NCI-H82 treated with DMSO at 0.1 percent for 48 hours (cell line): ENCODE results near the gene HERC2.
"Not testable (repeated sequence)": the region's sequence is repeated elsewhere in the genome, so short reads cannot be mapped to it uniquely, and the experiment has no call there.

Experiments used
- DNase-seq: peaks from one replicate; lab custom pipeline; 2025; ENCODE audit not compliant: unreplicated experiment; lab: John Stamatoyannopoulos, UW

HERC2 gene

DNA sequence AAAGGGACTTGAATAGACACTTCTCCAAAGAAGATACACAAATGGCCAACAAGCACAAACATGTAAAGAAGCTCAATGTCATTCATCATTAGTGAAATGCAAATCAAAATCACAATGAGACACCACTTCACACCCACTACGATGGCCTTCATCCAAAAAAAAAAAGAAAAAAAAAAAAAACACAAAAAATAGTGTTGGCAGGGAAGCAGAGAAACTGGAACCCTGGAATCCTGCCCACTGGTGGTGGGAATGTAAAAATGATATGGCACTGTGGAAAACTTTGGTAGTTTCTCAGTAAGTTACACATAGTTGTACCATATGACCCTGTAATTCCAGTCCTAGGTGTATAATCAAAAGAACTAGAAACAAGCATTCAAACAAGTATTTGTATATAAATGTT is 94.7 kb downstream of the HERC2 start:
- not testable (repeated sequence) for DNase-seq

DNA sequence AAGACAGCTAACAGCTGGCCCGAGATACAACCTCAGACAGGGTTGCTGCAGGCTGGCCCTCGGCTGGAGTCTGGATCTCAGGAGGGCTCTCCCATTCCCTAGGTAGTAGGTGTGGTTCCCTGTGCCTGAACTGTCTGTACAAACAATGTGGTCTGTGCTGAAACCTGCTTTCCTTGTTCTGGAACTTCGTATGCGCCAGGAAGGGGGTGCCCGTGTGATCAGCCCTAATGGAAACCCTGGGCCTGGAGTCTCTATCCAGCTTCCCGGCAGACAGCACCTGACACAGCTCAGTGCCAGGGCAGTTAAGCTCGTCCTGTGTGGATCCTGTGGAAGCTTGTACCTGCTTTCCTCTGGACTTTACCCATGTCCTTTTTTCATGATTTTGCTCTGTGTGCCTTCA is 99.4 kb downstream of the HERC2 start:
- not testable (repeated sequence) for DNase-seq

DNA sequence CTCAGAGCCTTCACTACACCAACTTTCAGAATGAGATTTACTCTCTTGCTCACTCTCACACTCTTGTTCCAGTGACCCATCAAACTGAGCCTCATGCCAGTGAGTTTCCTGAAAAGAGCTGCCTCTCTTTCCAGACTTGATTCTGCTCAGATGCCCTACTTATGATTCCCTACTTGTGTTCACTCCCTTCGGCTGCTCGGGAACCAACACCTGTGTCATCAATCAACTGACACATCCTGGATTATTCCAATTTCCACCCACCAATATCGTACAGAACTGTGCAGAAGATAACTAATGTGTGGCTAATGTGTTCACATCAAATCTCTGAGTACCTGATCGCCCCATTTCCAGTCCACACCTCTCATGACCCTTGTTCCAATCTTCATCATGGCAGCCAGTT is 100.3 kb downstream of the HERC2 start:
- not testable (repeated sequence) for DNase-seq

DNA sequence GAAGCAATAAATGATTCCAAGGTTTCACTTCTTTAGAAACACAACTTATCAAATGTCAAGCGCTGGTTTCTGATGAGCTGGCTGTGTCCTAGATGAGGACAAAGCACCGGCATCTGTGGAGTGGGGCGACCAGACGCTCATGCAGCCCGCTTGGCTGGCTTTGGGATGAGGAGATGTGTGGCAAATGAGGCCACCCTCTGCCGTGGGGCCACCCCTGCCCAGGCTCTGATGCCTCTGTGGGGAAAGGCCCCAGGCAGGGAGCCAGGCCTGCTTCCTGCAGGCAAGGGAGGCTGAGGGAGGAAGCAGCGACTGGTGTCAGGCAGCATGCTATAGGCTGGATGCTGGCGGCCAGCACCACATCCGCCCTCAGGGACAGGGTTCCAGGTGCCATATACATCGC is 102.9 kb downstream of the HERC2 start:
- no peak for DNase-seq

DNA sequence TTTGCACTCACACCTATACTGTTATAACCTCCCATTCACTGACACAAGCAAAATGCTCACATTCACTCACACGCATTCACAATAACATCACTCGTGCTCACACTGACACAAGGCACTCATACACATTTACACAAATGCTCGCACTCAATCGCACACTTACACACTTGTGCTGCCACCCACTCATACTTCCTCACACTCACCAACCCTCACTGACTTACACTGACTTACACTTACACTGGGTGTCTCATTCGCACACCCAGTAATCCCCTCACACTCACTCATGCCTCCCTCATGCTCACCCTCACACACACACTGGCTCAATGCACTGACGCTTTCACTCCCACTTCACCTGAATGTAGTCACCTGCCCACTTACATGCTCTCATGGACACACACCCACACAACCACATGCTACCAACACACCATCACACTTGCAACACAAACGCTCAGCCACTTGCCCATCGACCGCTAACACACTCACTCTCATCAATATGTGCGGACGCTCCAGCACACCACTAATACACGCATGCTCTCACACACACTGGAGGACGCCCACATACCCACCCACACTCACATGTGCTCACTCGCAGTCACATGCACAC is 104.9 kb downstream of the HERC2 start:
- not testable (repeated sequence) for DNase-seq

DNA sequence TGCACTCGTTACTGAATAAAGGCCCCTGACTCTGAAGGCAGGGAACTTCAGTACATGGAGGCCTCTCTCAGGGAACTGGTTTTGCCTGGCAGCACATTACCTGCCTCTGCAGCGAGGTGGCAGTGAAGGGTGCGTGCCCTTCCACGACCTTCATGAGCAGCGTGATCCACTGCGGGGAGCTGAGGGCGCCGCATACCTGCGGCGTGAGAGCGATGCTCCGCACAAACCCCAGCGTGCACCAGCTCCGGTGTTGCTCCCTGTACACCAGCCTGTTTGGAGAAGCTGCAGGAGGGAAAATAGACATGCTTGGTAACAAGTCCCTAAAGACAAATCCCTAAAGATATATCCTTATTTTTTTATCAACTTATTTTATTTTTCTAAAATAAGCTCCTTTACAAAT is 106.5 kb downstream of the HERC2 start:
- not testable (repeated sequence) for DNase-seq

DNA sequence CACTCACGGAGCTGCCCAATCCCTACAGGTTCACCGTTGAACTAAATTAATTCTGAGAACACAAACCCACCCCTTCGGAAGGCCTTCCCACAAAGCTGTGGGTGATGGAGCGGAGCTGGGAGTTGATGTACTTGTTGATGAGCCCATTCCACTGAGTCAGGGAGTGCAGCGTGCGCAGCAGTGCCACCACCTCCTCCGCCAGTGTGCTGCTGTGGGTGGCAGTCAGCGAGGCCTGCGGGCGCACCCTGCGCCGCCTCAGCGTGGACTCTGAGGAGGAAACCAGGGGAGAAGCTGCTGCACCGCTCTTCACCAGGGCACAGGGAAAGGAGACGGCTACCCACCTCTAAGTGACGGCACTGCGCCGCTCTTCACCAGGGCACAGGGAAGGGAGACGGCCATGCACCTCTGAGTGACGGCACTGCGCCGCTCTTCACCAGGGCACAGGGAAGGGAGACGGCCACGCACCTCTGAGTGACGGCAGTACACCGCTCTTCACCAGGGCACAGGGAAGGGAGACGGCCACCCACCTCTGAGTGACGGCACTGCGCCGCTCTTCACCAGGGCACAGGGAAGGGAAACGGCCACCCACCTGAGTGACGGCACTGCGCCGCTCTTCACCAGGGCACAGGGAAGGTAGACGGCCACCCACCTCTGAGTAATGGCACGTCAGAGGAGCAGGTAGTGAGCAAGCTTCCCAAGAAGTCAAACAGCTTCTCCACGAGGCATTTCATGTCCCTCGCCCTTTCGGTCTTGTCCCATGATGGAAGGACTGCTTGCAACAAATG is 107.8 kb downstream of the HERC2 start:
- DNase-seq: not testable (repeated sequence)

DNA sequence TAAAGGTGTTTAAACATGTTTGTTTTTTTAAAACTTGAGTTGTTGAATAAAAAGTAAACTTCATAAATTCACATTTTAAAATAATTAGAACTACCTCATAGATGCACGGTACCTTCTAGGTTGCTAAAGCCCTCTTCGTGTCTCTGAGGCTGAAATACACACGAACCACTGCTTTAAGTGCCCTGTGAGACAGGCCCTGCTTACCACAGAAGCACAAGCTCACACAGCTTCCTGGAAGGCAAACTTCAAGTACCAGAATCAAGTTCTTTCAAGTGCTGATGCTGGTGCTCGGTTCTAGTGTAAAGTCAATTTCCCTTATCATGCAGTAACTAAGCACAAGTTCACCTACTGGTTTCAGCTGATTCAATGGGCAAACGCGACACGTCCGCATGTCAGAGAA is 108.6 kb downstream of the HERC2 start:
- not testable (repeated sequence) for DNase-seq

DNA sequence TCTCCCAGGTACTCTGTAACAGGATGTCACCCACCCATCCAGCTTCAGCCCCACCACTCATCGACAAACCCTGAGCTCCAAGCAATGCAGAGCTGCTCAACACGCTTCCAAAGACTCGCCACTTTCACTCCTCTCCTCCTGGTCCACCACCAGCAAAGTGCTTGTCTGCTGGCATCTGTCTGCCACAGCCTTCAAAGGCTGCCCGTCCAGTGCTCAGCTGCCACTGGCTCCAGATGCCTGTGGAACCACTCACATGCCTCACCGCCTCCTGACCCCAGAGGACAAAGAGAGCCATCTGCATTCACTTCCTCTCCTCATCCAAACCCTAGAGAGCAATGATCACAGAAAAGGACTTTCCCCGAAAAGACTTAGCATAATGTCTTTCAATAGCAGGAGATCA is 113.4 kb downstream of the HERC2 start:
- DNase-seq: no peak

DNA sequence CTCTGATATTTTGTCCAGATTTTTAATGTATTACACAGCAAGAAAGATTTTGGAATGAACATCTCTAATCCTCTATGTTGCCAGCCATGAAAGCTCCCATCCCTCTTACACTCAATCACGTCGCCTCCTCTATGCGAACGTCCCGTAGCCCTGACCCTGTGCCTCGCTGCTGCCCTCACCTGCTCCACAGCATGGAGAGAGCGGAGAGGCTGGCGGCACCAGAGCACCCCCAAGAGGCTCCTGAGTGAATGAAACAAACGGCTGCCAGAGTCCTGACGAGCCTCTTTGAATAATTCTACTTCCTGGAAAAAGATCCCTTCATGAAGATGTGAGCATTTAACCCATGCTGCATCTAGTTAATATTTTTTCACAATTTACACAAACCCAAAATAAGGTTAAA is 116.3 kb downstream of the HERC2 start:
- not testable (repeated sequence) for DNase-seq

DNA sequence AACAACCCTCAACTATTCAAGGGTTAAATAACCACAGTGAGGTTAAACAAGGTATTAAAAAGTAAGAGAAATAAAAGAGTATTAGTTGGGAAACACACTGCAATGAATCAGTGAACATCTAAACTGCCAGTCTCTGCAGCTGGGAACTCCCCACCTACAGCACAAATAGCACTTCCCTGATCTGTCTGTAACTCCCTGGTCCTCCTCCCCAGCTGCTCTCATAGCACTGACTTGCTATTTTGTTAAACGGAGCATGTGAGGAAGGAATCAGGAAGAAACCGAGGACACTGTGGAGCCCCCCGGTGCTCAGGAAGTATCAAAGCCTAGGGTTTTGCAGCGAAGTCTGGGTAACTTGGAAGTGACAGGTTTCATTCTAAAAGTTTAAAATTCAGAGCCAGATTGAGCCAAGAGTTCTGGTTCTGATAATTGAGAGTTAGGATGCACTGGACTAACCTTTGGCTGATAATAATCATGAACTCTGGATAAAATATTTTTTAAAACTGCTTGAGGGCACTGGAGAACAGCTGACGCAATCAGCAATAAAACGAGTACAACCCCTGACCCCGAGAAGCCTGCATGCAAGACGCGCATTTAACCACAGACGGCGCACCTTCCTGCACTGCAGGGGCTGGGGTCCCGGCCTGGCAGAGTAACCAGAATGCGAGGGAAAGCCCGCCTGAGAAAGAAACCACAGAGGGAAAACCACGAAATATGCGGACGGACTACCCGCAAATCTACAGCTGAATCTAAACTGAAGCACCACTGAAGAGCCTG is 118.7 kb downstream of the HERC2 start:
- DNase-seq: not testable (repeated sequence)

DNA sequence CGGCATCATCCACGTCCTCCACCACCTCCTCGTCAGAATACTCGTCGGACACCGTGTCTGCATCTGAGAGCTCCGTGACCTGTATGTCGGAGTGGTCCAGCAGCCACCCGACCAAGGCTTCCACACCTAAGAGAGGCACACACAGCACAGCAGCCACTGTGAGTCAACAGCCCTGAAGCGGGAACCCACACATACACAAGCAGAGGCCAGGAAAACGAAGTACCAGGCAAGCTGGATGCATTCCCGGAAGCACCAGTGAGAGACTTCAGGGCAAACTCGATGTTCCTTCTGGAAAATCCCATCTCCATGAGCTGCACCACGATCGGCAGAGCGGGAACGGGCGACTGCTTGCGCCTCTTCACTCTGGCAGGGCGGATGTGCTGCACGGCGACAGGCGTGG is 119.9 kb downstream of the HERC2 start:
- DNase-seq: not testable (repeated sequence)

DNA sequence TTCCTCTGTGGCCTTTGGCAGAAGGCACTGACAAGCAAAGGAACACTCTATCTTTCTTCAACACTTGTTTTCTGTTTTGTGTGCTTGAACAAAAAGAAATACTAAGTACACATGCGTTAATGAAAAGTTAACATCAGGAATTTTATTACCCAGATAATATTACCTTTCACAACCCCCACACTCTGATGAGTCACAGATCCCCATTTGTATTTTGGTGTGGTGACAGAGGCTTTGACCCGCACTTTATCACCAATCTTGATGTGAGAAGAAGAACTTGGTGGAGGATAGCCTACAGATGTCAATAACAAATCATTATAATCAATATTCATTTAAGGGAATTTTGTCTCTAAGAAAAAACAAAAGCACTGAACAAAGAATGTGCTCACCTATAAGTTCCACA is 123.8 kb downstream of the HERC2 start:
- DNase-seq: not testable (repeated sequence)

DNA sequence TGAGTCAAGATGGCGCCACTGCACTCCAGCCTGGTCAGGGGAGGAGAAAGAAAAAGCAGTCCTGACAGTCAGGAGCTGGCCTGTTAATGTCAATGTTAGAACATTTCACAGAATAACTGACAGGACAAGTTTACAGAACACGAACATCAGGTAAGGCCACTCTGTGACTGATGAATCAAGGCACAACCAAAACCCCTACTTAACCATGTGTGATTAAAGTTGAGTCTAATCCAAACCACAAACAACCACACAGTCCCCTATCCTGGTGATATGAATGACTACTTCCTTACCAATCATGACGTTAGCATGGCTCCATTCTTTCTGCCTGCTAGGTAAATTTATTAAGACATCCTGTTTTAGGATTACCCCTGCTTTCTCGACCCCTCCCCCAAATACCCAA is 124.3 kb downstream of the HERC2 start:
- not testable (repeated sequence) for DNase-seq

DNA sequence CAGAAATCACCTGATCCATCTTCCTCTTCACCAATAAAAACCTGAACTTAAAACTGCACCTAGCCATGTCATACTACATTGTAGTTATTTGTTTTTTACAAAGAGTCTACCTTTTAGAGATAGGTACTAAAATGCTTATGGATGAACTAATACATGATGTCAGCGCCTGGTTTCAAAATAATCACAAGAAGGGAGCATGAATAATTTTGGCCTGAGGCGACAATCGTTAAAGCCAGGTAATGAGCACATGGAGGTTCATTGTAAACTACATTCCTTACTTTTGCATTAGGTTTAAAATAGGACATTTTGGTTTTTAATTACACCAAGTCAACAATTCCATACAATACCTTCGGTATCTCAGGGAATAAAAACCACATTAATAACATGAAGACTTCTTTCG is 125.4 kb downstream of the HERC2 start:
- not testable (repeated sequence) for DNase-seq

DNA sequence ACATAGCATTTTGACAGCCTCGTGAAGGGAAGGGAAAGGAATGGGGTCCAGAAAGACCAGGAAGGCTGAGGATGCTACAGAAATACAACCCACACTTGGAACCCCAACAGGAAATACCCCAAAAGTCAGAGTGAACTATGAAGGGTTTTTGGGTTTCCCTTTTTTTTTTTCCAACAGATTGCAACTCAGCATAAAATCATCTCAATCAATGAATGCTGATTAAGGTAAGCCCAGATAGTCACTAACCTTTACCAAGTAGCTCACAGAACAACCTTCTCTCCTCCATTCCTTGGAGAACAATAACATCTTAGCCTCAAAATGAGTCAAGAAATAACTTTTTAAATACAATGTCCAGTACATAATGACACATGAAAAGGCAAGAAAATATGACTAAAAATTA is 129.2 kb downstream of the HERC2 start:
- DNase-seq: no peak

DNA sequence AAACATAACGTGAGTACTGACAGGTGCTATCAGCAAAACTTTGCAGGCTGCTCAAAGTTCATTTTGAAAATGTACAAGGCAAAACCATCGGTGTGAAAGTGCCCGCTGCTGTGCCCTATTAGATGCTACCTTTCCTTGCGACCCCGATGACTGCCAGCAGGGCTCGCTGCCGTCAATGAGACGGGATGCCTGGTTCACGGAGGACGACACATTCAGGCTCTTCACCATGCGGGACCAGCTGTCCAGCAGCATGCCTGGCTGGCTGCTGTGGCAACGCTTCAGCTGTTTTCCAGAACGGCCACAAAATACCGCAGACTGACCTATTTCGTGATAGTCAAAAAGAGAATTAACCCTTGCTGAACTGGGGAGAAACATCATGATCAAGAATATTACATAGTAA is 130.1 kb downstream of the HERC2 start:
- DNase-seq: no peak

DNA sequence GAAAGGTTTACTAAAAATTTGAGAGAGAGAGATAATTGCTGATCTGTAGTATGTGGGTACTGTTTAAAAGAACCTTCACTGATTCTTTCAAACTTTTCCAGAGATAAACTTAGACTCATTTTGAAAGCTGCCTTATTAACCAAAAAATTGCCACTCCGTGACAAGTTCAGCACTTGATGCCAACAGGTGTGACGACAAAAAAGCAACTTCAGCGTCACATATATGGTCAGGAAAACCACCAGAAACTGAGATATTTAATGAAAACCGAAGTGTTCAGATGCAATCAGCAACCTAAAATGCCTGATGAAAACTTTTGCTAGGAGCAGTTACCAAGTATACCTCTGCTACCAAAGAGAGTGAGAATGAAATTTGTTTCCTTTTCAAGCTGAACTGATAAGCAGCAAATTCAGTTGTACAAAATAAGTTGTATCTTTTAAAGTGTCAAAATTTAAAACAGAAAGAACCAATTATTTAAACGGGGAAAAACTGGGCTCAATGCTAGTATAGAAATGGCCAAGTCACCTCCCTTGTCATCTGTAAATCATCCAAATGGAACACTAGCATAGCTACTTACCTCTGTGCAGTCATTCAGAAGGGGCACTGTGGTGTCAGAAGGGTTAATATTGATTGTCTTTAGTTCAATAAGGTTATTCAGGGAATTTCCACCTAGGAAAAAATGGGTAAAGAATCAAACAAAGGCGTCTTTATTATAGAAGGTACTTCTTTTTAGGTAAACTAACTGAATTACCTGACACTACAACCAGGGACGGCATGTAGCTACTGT is 131.4 kb downstream of the HERC2 start:
- DNase-seq: no peak

DNA sequence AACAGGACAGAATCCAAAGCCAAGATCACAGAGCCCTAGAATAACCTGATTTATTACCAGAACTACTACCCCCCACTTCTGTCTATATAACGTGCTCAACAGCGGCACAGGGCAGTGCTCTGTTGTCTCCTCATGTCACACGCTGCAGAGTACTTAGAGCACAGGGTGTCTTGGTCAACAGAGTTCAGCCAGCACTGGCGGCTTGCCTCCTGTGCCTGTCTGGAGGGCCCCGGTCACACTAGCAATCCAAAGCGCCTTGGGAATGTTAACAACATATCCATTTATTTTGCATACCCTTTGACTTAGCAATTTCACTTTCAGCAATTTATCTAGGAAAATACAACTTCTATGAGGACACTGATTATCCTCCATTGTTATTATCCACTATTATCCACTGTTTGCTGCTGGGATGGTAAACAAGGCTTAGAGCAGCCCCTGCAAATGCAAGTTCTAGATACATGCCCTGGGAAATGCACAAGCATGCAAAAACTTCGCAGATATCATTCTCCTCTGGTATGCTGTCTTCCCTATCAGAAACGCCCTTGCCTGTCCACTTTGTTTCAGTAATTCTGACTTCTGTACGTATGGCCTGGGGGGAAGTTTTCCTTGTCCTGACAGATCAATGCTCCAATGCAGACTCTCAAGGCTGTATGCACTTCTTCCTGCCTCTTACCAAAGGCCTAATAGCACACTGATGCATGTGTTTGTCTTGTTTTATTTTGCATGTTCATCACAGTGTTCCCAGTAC is 136.7 kb downstream of the HERC2 start:
- DNase-seq: no peak

DNA sequence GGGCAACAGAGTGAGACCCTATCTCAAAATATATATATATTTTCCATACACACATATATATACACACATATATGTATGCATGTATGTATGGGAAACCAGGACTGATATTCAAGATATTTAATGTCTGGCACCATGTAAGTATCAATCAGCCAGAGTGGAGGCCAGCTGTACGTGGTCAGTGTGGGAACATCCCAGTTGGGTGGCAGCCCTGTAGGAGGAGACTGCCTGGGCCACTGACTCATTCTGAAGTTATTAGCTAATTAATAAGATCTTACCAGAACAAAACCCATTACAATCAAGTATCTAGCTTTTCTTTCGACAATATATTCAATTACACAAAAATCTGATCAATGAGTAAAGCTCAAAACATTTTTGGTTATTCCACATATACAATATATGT is 137.8 kb downstream of the HERC2 start:
- DNase-seq: no peak
